Activated CD8-positive, alpha-beta T cell treated with anti-CD3 and anti-CD28 coated beads, Interleukin-2, amount 10 ng/mL, durations not matched to agents 7 days and 5 days (primary cell): ENCODE results near the gene ACAD10. TPM values are rescaled to one million over a fixed set of nuclear protein-coding genes. Genes with fewer than 3 reads are reported as not detected.
"Not testable (repeated sequence)": the region's sequence is repeated elsewhere in the genome, so short reads cannot be mapped to it uniquely, and the experiment has no call there.

ENCODE experiments used
- ATAC-seq: fragments of 150-1000 bp; cut with Tn5 transposase; one replicate; pipeline ENCODE4 v1.10.0; 2021; ENCODE audit warnings: moderate library complexity
- CTCF ChIA-PET: fragments of 350-600 bp; sonication (Branson Sonifier 250); formaldehyde crosslinking; loops from one replicate; lab custom pipeline; 2021; ENCODE audit warnings: antibody characterized with exemption; lab: Charles Lee
- POLR2A ChIA-PET: fragments of 350-600 bp; sonication (Branson Sonifier 250); formaldehyde crosslinking; loops from one replicate; lab custom pipeline; 2021; ENCODE audit warnings: antibody characterized with exemption; lab: Charles Lee
- DNase-seq: peaks from one replicate; pipeline ENCODE4 v3.0.0-alpha.2; 2020
- H3K27ac Mint-ChIP-seq: one replicate; pipeline ENCODE4 v1.8.0; 2021; ENCODE audit warnings: mild to moderate bottlenecking, mixed read lengths
- H3K27me3 Mint-ChIP-seq: one replicate; pipeline ENCODE4 v1.8.0; 2021; ENCODE audit warnings: low read depth, mixed read lengths
- H3K36me3 Mint-ChIP-seq: one replicate; pipeline ENCODE4 v1.8.0; 2021; ENCODE audit warnings: low read depth, mixed read lengths
- H3K4me1 Mint-ChIP-seq: one replicate; pipeline ENCODE4 v1.8.0; 2021; ENCODE audit warnings: low read depth, mixed read lengths
- H3K4me3 Mint-ChIP-seq: one replicate; pipeline ENCODE4 v1.8.0; 2021; ENCODE audit warnings: mild to moderate bottlenecking, mixed read lengths
- H3K9me3 Mint-ChIP-seq: one replicate; pipeline ENCODE4 v1.8.0; 2022; ENCODE audit warnings: mixed read lengths; ENCODE audit not compliant: insufficient read depth
- total RNA-seq, 2 experiments: library from RNA; stranded (reverse); gene quantifications; one replicate each; pipeline ENCODE4 v1.2.3, GENCODE V29; 2021

ACAD10 gene
- total RNA-seq, 2 experiments from 2014 or later = 24.9 to 27.3 TPM

DNA sequence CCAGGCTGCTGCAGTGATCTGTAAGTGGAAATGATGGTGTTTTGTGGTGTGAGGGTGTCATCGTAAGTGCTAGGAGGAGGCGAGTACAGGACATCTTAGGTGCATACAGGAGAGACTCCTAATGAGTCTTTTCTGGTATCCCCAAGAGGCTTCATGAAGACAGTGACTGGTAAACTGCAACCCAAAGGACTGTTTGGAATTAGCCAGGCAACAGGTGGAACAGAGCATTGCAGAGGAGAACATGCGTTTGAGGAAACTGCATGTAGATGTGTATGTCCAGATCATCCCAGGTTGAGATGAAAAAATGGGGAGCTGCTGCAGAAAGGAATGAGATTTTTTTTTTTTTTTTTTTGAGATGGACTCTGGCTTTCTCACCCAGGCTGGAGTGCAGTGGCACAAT is 5.4 kb downstream of the ACAD10 start:
- no peaks in the 10 kb centered on the region for H3K27me3 Mint-ChIP-seq
- H3K27ac Mint-ChIP-seq = no peak overlapping the region
- ATAC-seq (no peak), DNase-seq (no peak)
- H3K4me1 Mint-ChIP-seq = peaks cover 15% of the 10 kb centered on the region
- H3K36me3 Mint-ChIP-seq = peaks cover 16% of the 10 kb centered on the region
- ChIA-PET CTCF (interaction anchor here (0.9 kb wide), 1 partner anchor 122 kb away, joined by 5 read pairs; no protein-coding TSS in a partner anchor), POLR2A (interaction anchor here (0.6 kb wide), 1 partner anchor 1731 kb away, joined by 3 read pairs; the partner anchor contains the start of gene SDSL)
- no peaks in the 10 kb centered on the region for H3K9me3 Mint-ChIP-seq
- no peak overlapping the region for H3K4me3 Mint-ChIP-seq

GRCh38 chr12:111692575-111693210 is 6.8 kb downstream of the ACAD10 start:
- Mint-ChIP-seq H3K27me3 (no peaks in the 10 kb centered on the region), H3K36me3 (peaks cover 15% of the 10 kb centered on the region), H3K4me3 (no peak overlapping the region), H3K4me1 (peaks cover under 1% of the 10 kb centered on the region), H3K27ac (no peak overlapping the region), H3K9me3 (no peaks in the 10 kb centered on the region)
- POLR2A ChIA-PET = no interaction called here
- peak; percentile 26 for DNase-seq
- ATAC-seq = no peak
- CTCF ChIA-PET = interaction anchor here (1.8 kb wide), 1 partner anchor 120 kb away, joined by 11 read pairs; no protein-coding TSS in a partner anchor

- CTCF ChIA-PET = interaction anchor here (1.8 kb wide), 2 partner anchors 12 to 119 kb away, joined by 3 to 11 read pairs; no protein-coding TSS in a partner anchor
- peaks cover 17% of the 10 kb centered on the region for H3K36me3 Mint-ChIP-seq
- DNase-seq (no peak), ATAC-seq (no peak)
- H3K27me3 Mint-ChIP-seq = no peaks in the 10 kb centered on the region
- no peak overlapping the region for H3K4me3 Mint-ChIP-seq
- no peaks in the 10 kb centered on the region for H3K4me1 Mint-ChIP-seq
- POLR2A ChIA-PET = no interaction called here
- no peak overlapping the region for H3K27ac Mint-ChIP-seq
- H3K9me3 Mint-ChIP-seq = no peaks in the 10 kb centered on the region
These were observed 8.0 kb downstream of the ACAD10 start for GRCh38 chr12:111693818-111694217.

- Mint-ChIP-seq H3K36me3 (peaks cover 16% of the 10 kb centered on the region), H3K4me1 (no peaks in the 10 kb centered on the region), H3K9me3 (no peaks in the 10 kb centered on the region), H3K27me3 (no peaks in the 10 kb centered on the region), H3K4me3 (no peak overlapping the region), H3K27ac (no peak overlapping the region)
- no peak for DNase-seq
- CTCF ChIA-PET = interaction anchor here (2.1 kb wide), 1 partner anchor 113 kb away, joined by 9 read pairs; no protein-coding TSS in a partner anchor
- POLR2A ChIA-PET = no interaction called here
- no peak for ATAC-seq
These were observed 14.1 kb downstream of the ACAD10 start for GRCh38 chr12:111699962-111700361.

- Mint-ChIP-seq H3K4me1 (no peaks in the 10 kb centered on the region), H3K9me3 (no peaks in the 10 kb centered on the region), H3K36me3 (peaks cover 14% of the 10 kb centered on the region), H3K4me3 (no peak overlapping the region), H3K27ac (no peak overlapping the region), H3K27me3 (no peaks in the 10 kb centered on the region)
- no peak for DNase-seq
- ATAC-seq = no peak
- POLR2A ChIA-PET = no interaction called here
- CTCF ChIA-PET = no interaction called here
These were observed 19.8 kb downstream of the ACAD10 start for GRCh38 chr12:111705672-111706071.

GRCh38 chr12:111706145-111706544 is 20.3 kb downstream of the ACAD10 start:
- ChIA-PET CTCF (no interaction called here), POLR2A (no interaction called here)
- no peak overlapping the region for H3K27ac Mint-ChIP-seq
- DNase-seq (no peak), ATAC-seq (no peak)
- H3K9me3 Mint-ChIP-seq = no peaks in the 10 kb centered on the region
- no peaks in the 10 kb centered on the region for H3K4me1 Mint-ChIP-seq
- no peaks in the 10 kb centered on the region for H3K27me3 Mint-ChIP-seq
- no peak overlapping the region for H3K4me3 Mint-ChIP-seq
- peaks cover 15% of the 10 kb centered on the region for H3K36me3 Mint-ChIP-seq

GRCh38 chr12:111715279-111715678 is 29.4 kb downstream of the ACAD10 start:
- no peaks in the 10 kb centered on the region for H3K27me3 Mint-ChIP-seq
- DNase-seq = no peak
- no peaks in the 10 kb centered on the region for H3K9me3 Mint-ChIP-seq
- H3K36me3 Mint-ChIP-seq = peaks cover 17% of the 10 kb centered on the region
- POLR2A ChIA-PET = no interaction called here
- no peak overlapping the region for H3K27ac Mint-ChIP-seq
- H3K4me3 Mint-ChIP-seq = no peak overlapping the region
- ATAC-seq = no peak
- CTCF ChIA-PET = no interaction called here
- no peaks in the 10 kb centered on the region for H3K4me1 Mint-ChIP-seq

GRCh38 chr12:111719316-111719715 is 33.5 kb downstream of the ACAD10 start:
- H3K9me3 Mint-ChIP-seq, H3K4me3 Mint-ChIP-seq, CTCF ChIA-PET, POLR2A ChIA-PET, ATAC-seq, H3K4me1 Mint-ChIP-seq, H3K27ac Mint-ChIP-seq, DNase-seq, H3K27me3 Mint-ChIP-seq: not testable (repeated sequence)
- H3K36me3 Mint-ChIP-seq = peaks cover 14% of the 10 kb centered on the region

GRCh38 chr12:111720457-111720856 is 34.6 kb downstream of the ACAD10 start:
- H3K4me3 Mint-ChIP-seq = no peak overlapping the region
- H3K36me3 Mint-ChIP-seq = peaks cover 20% of the 10 kb centered on the region
- DNase-seq (no peak), ATAC-seq (no peak)
- CTCF ChIA-PET = no interaction called here
- no peaks in the 10 kb centered on the region for H3K9me3 Mint-ChIP-seq
- H3K4me1 Mint-ChIP-seq = no peaks in the 10 kb centered on the region
- H3K27ac Mint-ChIP-seq = no peak overlapping the region
- H3K27me3 Mint-ChIP-seq = no peaks in the 10 kb centered on the region
- POLR2A ChIA-PET = no interaction called here

DNA sequence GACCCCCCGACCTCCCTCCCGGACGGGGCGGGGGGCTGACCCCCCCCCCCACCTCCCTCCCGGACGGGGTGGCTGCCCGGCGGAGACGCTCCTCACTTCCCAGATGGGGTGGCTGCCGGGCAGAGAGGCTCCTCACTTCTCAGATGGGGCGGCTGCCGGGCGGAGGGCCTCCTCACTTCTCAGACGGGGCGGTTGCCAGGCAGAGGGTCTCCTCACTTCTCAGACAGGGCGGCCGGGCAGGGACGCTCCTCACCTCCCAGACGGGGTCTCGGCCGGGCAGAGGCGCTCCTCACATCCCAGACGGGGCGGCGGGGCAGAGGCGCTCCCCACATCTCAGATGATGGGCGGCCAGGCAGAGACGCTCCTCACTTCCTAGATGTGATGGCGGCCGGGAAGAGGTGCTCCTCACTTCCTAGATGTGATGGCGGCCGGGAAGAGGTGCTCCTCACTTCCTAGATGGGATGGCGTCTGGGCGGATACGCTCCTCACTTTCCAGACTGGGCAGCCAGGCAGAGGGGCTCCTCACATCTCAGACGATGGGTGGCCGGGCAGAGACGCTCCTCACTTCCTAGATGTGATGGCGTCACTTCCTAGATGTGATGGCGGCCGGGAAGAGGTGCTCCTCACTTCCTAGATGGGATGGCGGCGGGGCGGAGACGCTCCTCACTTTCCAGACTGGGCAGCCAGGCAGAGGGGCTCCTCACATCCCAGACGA is 38.0 kb downstream of the ACAD10 start:
- peaks cover 16% of the 10 kb centered on the region for H3K36me3 Mint-ChIP-seq
- H3K27me3 Mint-ChIP-seq, DNase-seq, CTCF ChIA-PET, ATAC-seq, H3K27ac Mint-ChIP-seq, H3K9me3 Mint-ChIP-seq, POLR2A ChIA-PET, H3K4me3 Mint-ChIP-seq, H3K4me1 Mint-ChIP-seq: not testable (repeated sequence)

DNA sequence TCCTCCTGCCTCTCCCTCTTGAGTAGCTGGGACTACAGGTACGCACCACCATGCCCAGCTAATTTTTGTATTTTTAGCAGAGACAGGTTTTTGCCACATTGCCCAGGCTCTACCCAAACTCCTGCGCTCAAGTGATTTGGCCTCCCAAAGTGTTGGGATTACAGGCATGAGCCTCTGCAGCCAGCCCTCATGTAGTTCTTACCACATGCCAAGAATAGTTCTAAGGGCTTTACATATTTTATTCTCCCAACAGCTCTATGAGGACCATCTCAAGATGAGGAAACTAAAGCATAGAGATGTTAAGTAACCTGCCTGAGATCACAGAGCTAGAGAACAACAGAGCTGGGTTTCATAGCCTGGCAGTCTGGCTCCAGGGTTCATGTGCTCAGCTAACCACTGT is 42.9 kb downstream of the ACAD10 start:
- Mint-ChIP-seq H3K9me3 (no peaks in the 10 kb centered on the region), H3K27me3 (no peaks in the 10 kb centered on the region), H3K4me1 (no peaks in the 10 kb centered on the region), H3K4me3 (no peak overlapping the region), H3K36me3 (peaks cover 9% of the 10 kb centered on the region), H3K27ac (no peak overlapping the region)
- no peak for DNase-seq
- no peak for ATAC-seq
- ChIA-PET POLR2A (no interaction called here), CTCF (interaction anchor here (1.0 kb wide), 1 partner anchor 84 kb away, joined by 5 read pairs; no protein-coding TSS in a partner anchor)

DNA sequence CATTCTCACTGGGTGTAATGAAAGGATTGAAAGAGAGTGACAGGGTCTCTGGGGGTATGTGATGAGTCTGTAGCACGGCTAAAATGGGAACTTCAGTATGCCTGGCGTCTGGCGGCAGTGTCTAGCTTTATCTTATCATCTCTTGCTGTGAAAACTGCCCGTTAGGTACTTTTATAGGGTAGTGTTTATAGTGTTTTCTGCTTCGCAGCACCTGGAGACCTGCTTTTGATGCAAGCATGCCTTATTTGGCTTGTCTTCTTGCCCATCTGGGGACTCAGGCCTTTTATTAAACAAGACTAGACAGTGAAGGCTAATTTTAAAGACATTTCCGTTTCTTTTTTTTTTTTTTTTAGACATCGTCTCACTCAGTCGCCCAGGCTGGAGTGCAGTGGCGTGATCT is 44.6 kb downstream of the ACAD10 start:
- Mint-ChIP-seq H3K27ac (no peak overlapping the region), H3K27me3 (no peaks in the 10 kb centered on the region), H3K9me3 (no peaks in the 10 kb centered on the region), H3K4me3 (no peak overlapping the region), H3K36me3 (peaks cover 5% of the 10 kb centered on the region), H3K4me1 (no peaks in the 10 kb centered on the region)
- no peak for DNase-seq
- ChIA-PET CTCF (no interaction called here), POLR2A (no interaction called here)
- ATAC-seq = no peak
